H9 (cell line): ENCODE results near the gene AMBRA1. TPM values are rescaled to one million over a fixed set of nuclear protein-coding genes. Genes with fewer than 3 reads are reported as not detected.

ENCODE experiments used
- DNase-seq: peaks from one replicate; pipeline ENCODE4 v3.0.0-alpha.2; 2017
- H2AFZ ChIP-seq: one replicate; pipeline ENCODE4 v1.6.1; 2013; ENCODE audit warnings: mild to moderate bottlenecking, low read length, control low read depth, moderate library complexity
- H2AK5ac ChIP-seq: 2 replicates; pipeline ENCODE4 v1.6.1; 2013; ENCODE audit warnings: low read length, control low read depth, mixed read lengths; ENCODE audit not compliant: insufficient read length
- H2BK120ac ChIP-seq: one replicate; pipeline ENCODE4 v1.6.1; 2013; ENCODE audit warnings: low read depth, mild to moderate bottlenecking, low read length, control low read depth, inconsistent platforms; ENCODE audit not compliant: poor library complexity, severe bottlenecking
- H2BK12ac ChIP-seq: 2 replicates; pipeline ENCODE4 v1.6.1; 2013; ENCODE audit warnings: low read length, control low read depth, mixed read lengths, low read depth; ENCODE audit not compliant: insufficient read length
- H2BK15ac ChIP-seq: 2 replicates; pipeline ENCODE4 v1.6.1; 2013; ENCODE audit warnings: low read depth, low read length, control low read depth
- H2BK20ac ChIP-seq: one replicate; pipeline ENCODE4 v1.6.1; 2013; ENCODE audit warnings: low read depth, mild to moderate bottlenecking, low read length, control low read depth, inconsistent platforms; ENCODE audit not compliant: poor library complexity, severe bottlenecking
- H2BK5ac ChIP-seq: 2 replicates; pipeline ENCODE4 v1.6.1; 2013; ENCODE audit warnings: low read length, control low read depth, mixed read lengths; ENCODE audit not compliant: insufficient read length
- H3K14ac ChIP-seq: 2 replicates; pipeline ENCODE4 v1.6.1; 2013; ENCODE audit warnings: low read length, control low read depth; ENCODE audit not compliant: insufficient read depth
- H3K18ac ChIP-seq: 2 replicates; pipeline ENCODE4 v1.6.1; 2013; ENCODE audit warnings: low read depth, mild to moderate bottlenecking, mixed read lengths, low read length, control low read depth; ENCODE audit not compliant: insufficient read length
- H3K23ac ChIP-seq: 2 replicates; pipeline ENCODE4 v1.6.1; 2013; ENCODE audit warnings: low read length, control low read depth, mixed read lengths, low read depth; ENCODE audit not compliant: insufficient read length
- H3K23me2 ChIP-seq: 2 replicates; pipeline ENCODE4 v1.6.1; 2013; ENCODE audit warnings: low read depth, mild to moderate bottlenecking, mixed read lengths, low read length, control low read depth; ENCODE audit not compliant: insufficient read length, poor library complexity, severe bottlenecking
- H3K27ac ChIP-seq: 2 replicates; pipeline ENCODE4 v1.5.1; 2013; ENCODE audit warnings: low read length, control low read depth, mixed read lengths, low read depth; ENCODE audit not compliant: insufficient read length
- H3K27me3 ChIP-seq: 2 replicates; pipeline ENCODE4 v1.6.1; 2013; ENCODE audit warnings: low read length, control low read depth, inconsistent platforms; ENCODE audit not compliant: insufficient read depth
- H3K4ac ChIP-seq: 2 replicates; pipeline ENCODE4 v1.6.1; 2013; ENCODE audit warnings: low read depth, mild to moderate bottlenecking, control low read depth, inconsistent platforms, low read length, moderate library complexity
- H3K4me1 ChIP-seq: 2 replicates; pipeline ENCODE4 v1.6.1; 2013; ENCODE audit warnings: low read length, control low read depth, inconsistent platforms; ENCODE audit not compliant: insufficient read depth
- H3K4me2 ChIP-seq: 2 replicates; pipeline ENCODE4 v1.6.1; 2013; ENCODE audit warnings: low read length, control low read depth, mixed read lengths; ENCODE audit not compliant: insufficient read length, insufficient read depth
- H3K56ac ChIP-seq: 2 replicates; pipeline ENCODE4 v1.6.1; 2013; ENCODE audit warnings: low read depth, mild to moderate bottlenecking, mixed read lengths, low read length, control low read depth; ENCODE audit not compliant: insufficient read length
- H3K79me1 ChIP-seq: 2 replicates; pipeline ENCODE4 v1.6.1; 2013; ENCODE audit warnings: low read depth, mild to moderate bottlenecking, moderate library complexity, low read length, control low read depth, inconsistent platforms; ENCODE audit not compliant: insufficient read depth, poor library complexity, severe bottlenecking
- H3K79me2 ChIP-seq: 2 replicates; pipeline ENCODE4 v1.6.1; 2013; ENCODE audit warnings: low read length, control low read depth, inconsistent platforms; ENCODE audit not compliant: insufficient read depth
- H3K9ac ChIP-seq: 2 replicates; pipeline ENCODE4 v1.6.1; 2013; ENCODE audit warnings: low read length, control low read depth, mixed read lengths; ENCODE audit not compliant: insufficient read length; ENCODE audit errors: extremely low read depth
- H3K9me3 ChIP-seq: one replicate; pipeline ENCODE4 v1.6.1; 2013; ENCODE audit warnings: low read depth, low read length, inconsistent platforms; ENCODE audit not compliant: control insufficient read depth
- H3T11ph ChIP-seq: one replicate; pipeline ENCODE4 v1.6.1; 2013; ENCODE audit warnings: mild to moderate bottlenecking, low read length, control low read depth, inconsistent platforms
- H4K20me1 ChIP-seq: one replicate; pipeline ENCODE4 v1.6.1; 2013; ENCODE audit not compliant: control insufficient read depth, insufficient read length, insufficient read depth
- H4K5ac ChIP-seq: 2 replicates; pipeline ENCODE4 v1.6.1; 2013; ENCODE audit warnings: low read depth, mild to moderate bottlenecking, mixed read lengths, low read length, control low read depth; ENCODE audit not compliant: insufficient read length
- H4K8ac ChIP-seq: replicated peaks from 2 replicates; pipeline ENCODE4 v1.6.1; 2013; ENCODE audit warnings: low read length, control low read depth, mixed read lengths, low read depth; ENCODE audit not compliant: insufficient read length
- H4K91ac ChIP-seq: 2 replicates; pipeline ENCODE4 v1.6.1; 2013; ENCODE audit warnings: low read depth, mild to moderate bottlenecking, moderate library complexity, mixed read lengths, low read length, control low read depth; ENCODE audit not compliant: insufficient read length
- H3K27ac Mint-ChIP-seq, 3 experiments: 2 replicates in 2 of 3; 3 replicates in 1 of 3; pipeline ENCODE4 v1.8.0; 2020 to 2021; ENCODE audit warnings: mixed read lengths in 3 of 3, mild to moderate bottlenecking in 1 of 3, moderate library complexity in 1 of 3
- H3K27me3 Mint-ChIP-seq: 2 replicates; pipeline ENCODE4 v1.8.0; 2021; ENCODE audit warnings: low read depth, mild to moderate bottlenecking, moderate library complexity, mixed read lengths
- H3K36me3 Mint-ChIP-seq, 3 experiments: 2 replicates in 2 of 3; 3 replicates in 1 of 3; pipeline ENCODE4 v1.8.0; 2020 to 2021; ENCODE audit warnings: low read depth in 3 of 3, mixed read lengths in 3 of 3; ENCODE audit not compliant: insufficient read depth in 1 of 3
- H3K4me1 Mint-ChIP-seq, 2 experiments: 2 replicates each; pipeline ENCODE4 v1.8.0; 2020; ENCODE audit warnings: mixed read lengths in 2 of 2
- H3K4me3 Mint-ChIP-seq, 2 experiments: 2 replicates in 1 of 2; 3 replicates in 1 of 2; pipeline ENCODE4 v1.8.0; 2020 to 2021; ENCODE audit warnings: mild to moderate bottlenecking in 2 of 2, mixed read lengths in 2 of 2, moderate library complexity in 1 of 2
- H3K9me3 Mint-ChIP-seq, 2 experiments: 2 replicates in 1 of 2; 3 replicates in 1 of 2; pipeline ENCODE4 v1.8.0; 2020; ENCODE audit warnings: mild to moderate bottlenecking in 2 of 2, mixed read lengths in 2 of 2, moderate library complexity in 1 of 2
- WGBS: extraction: QIAGEN DNeasy Blood & Tissue Kit; methylation state at CpG from one replicate; pipeline ENCODE4 v1.1.7; 2013; ENCODE audit warnings: missing lambda C conversion rate, low lambda C conversion rate, mixed read lengths; ENCODE audit not compliant: insufficient read length; ENCODE audit errors: extremely low coverage; 5-methylcytosine and 5-hydroxymethylcytosine counted together
- total RNA-seq: library from RNA; stranded (reverse); gene quantifications from 2 replicates; pipeline ENCODE4 v1.2.1, GENCODE V29; 2021
- TF ChIP-seq, protein P1 (sequence below): fragments of 200-600 bp; sonication (generic); conservative IDR thresholded peaks from 3 replicates; pipeline ENCODE4 v1.8.0; 2021; ENCODE audit warnings: antibody characterized with exemption, mild to moderate bottlenecking

AMBRA1 gene
- total RNA-seq, 1 experiment from 2014 or later: 37.5 TPM

GRCh38 chr11:46521961-46522681, 71.7 kb downstream of the AMBRA1 start:
- Mint-ChIP-seq H3K27ac (no peak overlapping the region), H3K36me3 (peaks cover 0 to 6% (median 5%) of the 10 kb centered on the region in 3 experiments; a peak in 2 of 7 replicates), H3K27me3 (no peaks in the 10 kb centered on the region), H3K9me3 (no peaks in the 10 kb centered on the region), H3K4me3 (no peak overlapping the region), H3K4me1 (peaks cover 27 to 29% of the 10 kb centered on the region in 2 experiments)
- Histone ChIP-seq H4K5ac (no peak overlapping the region), H3K56ac (no peak overlapping the region), H3T11ph (no peak overlapping the region), H3K9me3 (no peaks in the 10 kb centered on the region), H2AK5ac (no peak overlapping the region), H4K8ac (no peak overlapping the region), H3K4ac (no peak overlapping the region), H4K91ac (no peak overlapping the region), H3K9ac (no peak overlapping the region), H3K14ac (no peak overlapping the region), H2AFZ (no peak overlapping the region), H3K79me2 (no peaks in the 10 kb centered on the region), H3K23ac (no peak overlapping the region), H3K79me1 (no peaks in the 10 kb centered on the region), H3K4me2 (no peak overlapping the region), H3K27me3 (no peaks in the 10 kb centered on the region), H3K4me1 (no peaks in the 10 kb centered on the region), H3K23me2 (no peaks in the 10 kb centered on the region), H3K18ac (no peak overlapping the region), H2BK5ac (no peak overlapping the region), H2BK15ac (no peak overlapping the region), H4K20me1 (no peaks in the 10 kb centered on the region), H2BK12ac (no peak overlapping the region), H3K27ac (no peak overlapping the region), H2BK120ac (no peak overlapping the region), H2BK20ac (no peak overlapping the region)
- TF ChIP-seq, protein P1, sequence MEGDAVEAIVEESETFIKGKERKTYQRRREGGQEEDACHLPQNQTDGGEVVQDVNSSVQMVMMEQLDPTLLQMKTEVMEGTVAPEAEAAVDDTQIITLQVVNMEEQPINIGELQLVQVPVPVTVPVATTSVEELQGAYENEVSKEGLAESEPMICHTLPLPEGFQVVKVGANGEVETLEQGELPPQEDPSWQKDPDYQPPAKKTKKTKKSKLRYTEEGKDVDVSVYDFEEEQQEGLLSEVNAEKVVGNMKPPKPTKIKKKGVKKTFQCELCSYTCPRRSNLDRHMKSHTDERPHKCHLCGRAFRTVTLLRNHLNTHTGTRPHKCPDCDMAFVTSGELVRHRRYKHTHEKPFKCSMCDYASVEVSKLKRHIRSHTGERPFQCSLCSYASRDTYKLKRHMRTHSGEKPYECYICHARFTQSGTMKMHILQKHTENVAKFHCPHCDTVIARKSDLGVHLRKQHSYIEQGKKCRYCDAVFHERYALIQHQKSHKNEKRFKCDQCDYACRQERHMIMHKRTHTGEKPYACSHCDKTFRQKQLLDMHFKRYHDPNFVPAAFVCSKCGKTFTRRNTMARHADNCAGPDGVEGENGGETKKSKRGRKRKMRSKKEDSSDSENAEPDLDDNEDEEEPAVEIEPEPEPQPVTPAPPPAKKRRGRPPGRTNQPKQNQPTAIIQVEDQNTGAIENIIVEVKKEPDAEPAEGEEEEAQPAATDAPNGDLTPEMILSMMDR: peak; percentile 54
- no peak for DNase-seq
- WGBS: no CpG with 5 or more reads among the region's 4 CpGs
